A549 (cell line): Measurements from ENCODE around the gene MLPH. TPM values are rescaled to one million over a fixed set of nuclear protein-coding genes. Genes with fewer than 3 reads are reported as not detected.
A peak's percentile ranks its signal among the peaks of the same experiment; 100 is the strongest.

Source experiments
- ATAC-seq, 2 experiments: fragments of 200-7000 bp in 1 of 2; fragments of >200 bp in 1 of 2; cut with Nextera tagmentation in 1 of 2; cut with Tn5 transposase in 1 of 2; 3 replicates each; pipeline versions ENCODE4 v1.8.0 to v1.9.1; 2018 to 2020; ENCODE audit warnings: mild to moderate bottlenecking in 1 of 2, moderate library complexity in 1 of 2
- CTCF ChIA-PET: fragments of 300-600 bp; sonication (Branson Sonifier 250); formaldehyde crosslinking; extraction: SDS; loops from one replicate; lab custom pipeline; 2021; ENCODE audit warnings: antibody characterized with exemption, inconsistent platforms; lab: Yijun Ruan, JAX
- POLR2A ChIA-PET: fragments of 350-600 bp; formaldehyde crosslinking; extraction: SDS; loops from one replicate; lab custom pipeline; 2021; ENCODE audit warnings: antibody characterized with exemption, inconsistent platforms; lab: Yijun Ruan, JAX
- DNase-seq, 2 experiments: peaks; one replicate each; pipeline versions ENCODE4 v3.0.0 to v3.0.0-alpha.2; 2011 to 2016; ENCODE audit warnings: low read depth in 1 of 2, low spot score in 1 of 2
- FAIRE-seq: peaks from 2 replicates; lab custom pipeline; 2011; peaks lifted over from hg19 to GRCh38; lab: Jason Lieb, UNC
- H3K27ac ChIP-seq, 2 experiments: fragments of >200 bp; sonication (Bioruptor Twin); formaldehyde crosslinking; 3 replicates each; pipeline ENCODE4 v1.5.1; 2016 to 2017
- H3K4me1 ChIP-seq: fragments of >200 bp; sonication (Bioruptor Twin); formaldehyde crosslinking; 3 replicates; pipeline ENCODE4 v1.6.1; 2016
- H3K4me2 ChIP-seq: fragments of >200 bp; sonication (Bioruptor Twin); formaldehyde crosslinking; 3 replicates; pipeline ENCODE4 v1.6.1; 2016
- H3K4me3 ChIP-seq: fragments of >200 bp; sonication (Bioruptor Twin); formaldehyde crosslinking; 3 replicates; pipeline ENCODE4 v1.5.1; 2016
- H3K9me3 ChIP-seq: fragments of >200 bp; sonication (Bioruptor Twin); formaldehyde crosslinking; 3 replicates; pipeline ENCODE4 v1.6.1; 2016
- ATOH8 ChIP-seq: fragments of 250-450 bp; sonication (Bioruptor Pico); IDR thresholded peaks from 2 replicates; pipeline ENCODE4 v1.5.0; 2020; ENCODE audit warnings: low read depth, mild to moderate bottlenecking, moderate library complexity
- CBX2 ChIP-seq: fragments of 200-600 bp; sonication (generic); IDR thresholded peaks from 2 replicates; pipeline ENCODE4 v1.6.1; 2016; ENCODE audit warnings: low read depth, mild to moderate bottlenecking, borderline replicate concordance
- FOSB ChIP-seq: fragments of 250-450 bp; sonication (Bioruptor Pico); IDR thresholded peaks from 2 replicates; pipeline ENCODE4 v1.5.0; 2020; ENCODE audit warnings: mild to moderate bottlenecking, moderate library complexity
- HDAC2 ChIP-seq: fragments of 200-600 bp; sonication (generic); IDR thresholded peaks from 2 replicates; pipeline ENCODE4 v1.6.1; 2016
- HEYL ChIP-seq: fragments of 250-450 bp; sonication (Bioruptor Pico); IDR thresholded peaks from 2 replicates; pipeline ENCODE4 v1.8.0; 2021; ENCODE audit warnings: mild to moderate bottlenecking, moderate library complexity
- HOXA7 ChIP-seq: fragments of 250-450 bp; sonication (Bioruptor Pico); IDR thresholded peaks from 2 replicates; pipeline ENCODE4 v1.5.0; 2020; ENCODE audit warnings: mild to moderate bottlenecking, moderate library complexity
- JUN ChIP-seq, 2 experiments: fragments of >200 bp; sonication (Bioruptor Twin); formaldehyde crosslinking; IDR thresholded peaks; 2 replicates in 1 of 2; 3 replicates in 1 of 2; pipeline ENCODE4 v1.6.1; 2016 to 2017
- JUNB ChIP-seq: fragments of >200 bp; sonication (Bioruptor Twin); formaldehyde crosslinking; IDR thresholded peaks from 2 replicates; pipeline ENCODE4 v1.6.1; 2016
- KDM5A ChIP-seq: fragments of 200-600 bp; sonication (generic); IDR thresholded peaks from 2 replicates; pipeline ENCODE4 v1.6.1; 2016; ENCODE audit warnings: antibody characterized with exemption, mild to moderate bottlenecking
- MAZ ChIP-seq: fragments of 150-350 bp; IDR thresholded peaks from 2 replicates; pipeline ENCODE4 v1.6.1; 2014; ENCODE audit warnings: antibody characterized with exemption, low read depth, low read length, borderline replicate concordance
- NFE2L2 ChIP-seq: fragments of 150-350 bp; conservative IDR thresholded peaks from 2 replicates; pipeline ENCODE4 v1.6.1; 2014; ENCODE audit warnings: low read length
- POLR2A ChIP-seq: IDR thresholded peaks from 2 replicates; pipeline ENCODE4 v1.6.1; 2012; ENCODE audit warnings: mild to moderate bottlenecking, low read length
- RAD21 ChIP-seq, 2 experiments: fragments of >200 bp in 1 of 2; sonication (Bioruptor Twin) in 1 of 2; formaldehyde crosslinking in 1 of 2; IDR thresholded peaks in 1 of 2; conservative IDR thresholded peaks in 1 of 2; 2 replicates in 1 of 2; 3 replicates in 1 of 2; pipeline ENCODE4 v1.6.1; 2012 to 2018; ENCODE audit warnings: inconsistent platforms in 1 of 2
- RARB ChIP-seq: fragments of 250-450 bp; sonication (Bioruptor Pico); IDR thresholded peaks from 2 replicates; pipeline ENCODE4 v1.8.0; 2021; ENCODE audit warnings: mild to moderate bottlenecking, moderate library complexity
- RCOR1 ChIP-seq: fragments of 150-350 bp; IDR thresholded peaks from 2 replicates; pipeline ENCODE4 v1.6.1; 2014; ENCODE audit warnings: antibody characterized with exemption, low read length, low read depth
- SMC3 ChIP-seq: fragments of >200 bp; sonication (Bioruptor Twin); formaldehyde crosslinking; IDR thresholded peaks from 3 replicates; pipeline ENCODE4 v1.6.1; 2018; ENCODE audit warnings: inconsistent platforms
- TP53 ChIP-seq: fragments of 250-450 bp; sonication (Bioruptor Pico); IDR thresholded peaks from 2 replicates; pipeline ENCODE4 v1.5.0; 2021; ENCODE audit warnings: mild to moderate bottlenecking, moderate library complexity
- ZC3H11A ChIP-seq: fragments of 450-650 bp; IDR thresholded peaks from 2 replicates; pipeline ENCODE4 v1.6.1; 2014; ENCODE audit warnings: antibody characterized with exemption, mild to moderate bottlenecking
- WGBS: methylation state at CpG from one replicate; pipeline ENCODE4 v1.1.6; 2017; ENCODE audit errors: missing lambda C conversion rate; 5-methylcytosine and 5-hydroxymethylcytosine counted together
- polyA plus RNA-seq, 4 experiments: library from polyadenylated mRNA; depleted of rRNA in 3 of 4; stranded (reverse); fragments of >200 nt; fragmentation: RNase III in 1 of 4; extraction: RNeasy Plus Mini Kit Qiagen cat#74134 plus additional on column Dnase treatment in 1 of 4; gene quantifications; 2 replicates in 3 of 4; 3 replicates in 1 of 4; pipeline ENCODE4 v1.2.3, GENCODE V29; 2011 to 2017
- TF ChIP-seq, protein P1 (sequence below): IDR thresholded peaks from 2 replicates; pipeline ENCODE4 v1.6.1; 2012
- TF ChIP-seq, protein P2 (sequence below): fragments of 150-350 bp; IDR thresholded peaks from 2 replicates; pipeline ENCODE4 v1.6.1; 2014; ENCODE audit warnings: low read depth, mild to moderate bottlenecking, low read length
- TF ChIP-seq, protein P3 (sequence below): IDR thresholded peaks from 2 replicates; pipeline ENCODE4 v1.6.1; 2012
- TF ChIP-seq, protein P4 (sequence below): fragments of 450-650 bp; IDR thresholded peaks from 2 replicates; pipeline ENCODE4 v1.6.1; 2014; ENCODE audit warnings: antibody characterized with exemption

Gene MLPH
- polyA plus RNA-seq, 2 of the 4 experiments (the other 2 are of a cell fraction): 218 to 350 TPM

DNA sequence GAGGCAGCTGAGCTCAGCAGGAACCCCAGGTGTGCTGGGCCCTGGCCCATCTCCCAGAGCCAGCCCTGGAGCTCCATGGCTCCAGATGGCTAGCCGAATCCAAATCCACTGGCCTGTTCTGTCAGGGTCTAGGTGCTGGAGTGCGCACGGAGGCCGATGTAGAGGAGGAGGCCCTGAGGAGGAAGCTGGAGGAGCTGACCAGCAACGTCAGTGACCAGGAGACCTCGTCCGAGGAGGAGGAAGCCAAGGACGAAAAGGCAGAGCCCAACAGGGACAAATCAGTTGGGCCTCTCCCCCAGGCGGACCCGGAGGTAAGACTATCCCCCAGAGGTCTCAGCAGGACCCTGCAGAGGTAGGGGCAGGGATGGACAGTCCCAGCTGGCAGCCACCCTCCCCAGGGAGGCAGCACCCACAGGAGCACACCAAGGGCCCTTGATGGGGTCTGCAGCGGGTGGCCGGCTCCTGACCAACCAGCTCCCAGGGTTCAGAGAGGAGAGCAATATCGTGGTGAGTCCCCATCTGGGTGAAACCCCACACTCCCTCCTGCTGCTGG lies 53.2 kb downstream of the MLPH start:
- ChIA-PET POLR2A (interaction anchor here (1.3 kb wide), 1 partner anchor 28 kb away, joined by 4 read pairs; no protein-coding TSS in a partner anchor), CTCF (interaction anchor here (1.0 to 4.5 kb wide), 7 partner anchors 8 to 69 kb away, joined by 3 to 26 read pairs (median 9); no protein-coding TSS in a partner anchor)
- peak overlapping the region; percentile 33; the same call in 2 of the 3 replicates for H3K4me2 ChIP-seq
- no peak for DNase-seq
- peaks cover 47% of the 10 kb centered on the region for H3K4me1 ChIP-seq
- no peaks in the 10 kb centered on the region for H3K9me3 ChIP-seq
- ATAC-seq: peak; percentile 16 to 28; a peak in 4 of 6 replicates
- TF ChIP-seq MAZ: no peak
- TF ChIP-seq, protein P1, sequence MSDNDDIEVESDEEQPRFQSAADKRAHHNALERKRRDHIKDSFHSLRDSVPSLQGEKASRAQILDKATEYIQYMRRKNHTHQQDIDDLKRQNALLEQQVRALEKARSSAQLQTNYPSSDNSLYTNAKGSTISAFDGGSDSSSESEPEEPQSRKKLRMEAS: no peak
- TF ChIP-seq KDM5A: no peak
- TF ChIP-seq, protein P2, sequence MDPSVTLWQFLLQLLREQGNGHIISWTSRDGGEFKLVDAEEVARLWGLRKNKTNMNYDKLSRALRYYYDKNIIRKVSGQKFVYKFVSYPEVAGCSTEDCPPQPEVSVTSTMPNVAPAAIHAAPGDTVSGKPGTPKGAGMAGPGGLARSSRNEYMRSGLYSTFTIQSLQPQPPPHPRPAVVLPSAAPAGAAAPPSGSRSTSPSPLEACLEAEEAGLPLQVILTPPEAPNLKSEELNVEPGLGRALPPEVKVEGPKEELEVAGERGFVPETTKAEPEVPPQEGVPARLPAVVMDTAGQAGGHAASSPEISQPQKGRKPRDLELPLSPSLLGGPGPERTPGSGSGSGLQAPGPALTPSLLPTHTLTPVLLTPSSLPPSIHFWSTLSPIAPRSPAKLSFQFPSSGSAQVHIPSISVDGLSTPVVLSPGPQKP: no peak
- no peak for TF ChIP-seq JUNB
- no peak for TF ChIP-seq RCOR1
- TF ChIP-seq HOXA7: 0 out of 2 replicates have a peak, but pooled peaks have one; percentile 36
- 0 out of 2 replicates have a peak, but pooled peaks have one; percentile 58 for TF ChIP-seq FOSB (CRISPR knock-in tag)
- WGBS: 95% methylated on average over 12 of the region's 13 CpGs
- peak overlapping the region; percentile 50 to 70; a peak in 5 of 6 replicates for H3K27ac ChIP-seq
- no peak overlapping the region for H3K4me3 ChIP-seq
- FAIRE-seq: no peak

DNA sequence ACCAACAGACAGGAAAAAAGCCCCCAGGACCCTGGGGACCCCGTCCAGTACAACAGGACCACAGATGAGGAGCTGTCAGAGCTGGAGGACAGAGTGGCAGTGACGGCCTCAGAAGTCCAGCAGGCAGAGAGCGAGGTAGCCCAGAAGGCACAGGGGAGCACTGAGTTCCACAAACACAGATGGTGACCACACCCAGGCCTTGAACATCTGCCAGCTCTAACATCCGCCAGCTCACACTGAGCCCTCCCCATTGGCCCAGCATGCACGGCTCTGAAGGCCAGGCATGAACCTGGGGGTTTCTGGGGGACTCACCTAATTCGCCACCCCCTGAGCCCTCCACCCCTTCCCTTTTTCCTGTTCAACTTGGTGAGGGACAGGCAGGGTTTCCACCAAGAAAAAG lies 53.8 kb downstream of the MLPH start:
- Histone ChIP-seq H3K4me1 (peaks cover 47% of the 10 kb centered on the region), H3K27ac (peak overlapping the region; percentile 50 to 70; a peak in 5 of 6 replicates), H3K4me2 (peak overlapping the region; percentile 33; the same call in 2 of the 3 replicates), H3K4me3 (no peak overlapping the region), H3K9me3 (no peaks in the 10 kb centered on the region)
- no peak for FAIRE-seq
- TF ChIP-seq, protein P3, sequence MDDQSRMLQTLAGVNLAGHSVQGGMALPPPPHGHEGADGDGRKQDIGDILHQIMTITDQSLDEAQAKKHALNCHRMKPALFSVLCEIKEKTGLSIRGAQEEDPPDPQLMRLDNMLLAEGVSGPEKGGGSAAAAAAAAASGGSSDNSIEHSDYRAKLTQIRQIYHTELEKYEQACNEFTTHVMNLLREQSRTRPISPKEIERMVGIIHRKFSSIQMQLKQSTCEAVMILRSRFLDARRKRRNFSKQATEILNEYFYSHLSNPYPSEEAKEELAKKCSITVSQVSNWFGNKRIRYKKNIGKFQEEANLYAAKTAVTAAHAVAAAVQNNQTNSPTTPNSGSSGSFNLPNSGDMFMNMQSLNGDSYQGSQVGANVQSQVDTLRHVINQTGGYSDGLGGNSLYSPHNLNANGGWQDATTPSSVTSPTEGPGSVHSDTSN: no peak
- no peak for TF ChIP-seq JUNB
- TF ChIP-seq HEYL (CRISPR knock-in tag): no peak
- no peak for TF ChIP-seq MAZ
- TF ChIP-seq ATOH8 (CRISPR knock-in tag): no peak
- TF ChIP-seq HDAC2: no peak
- TF ChIP-seq SMC3: no peak
- TF ChIP-seq POLR2A: no peak
- TF ChIP-seq RAD21 (conservative IDR thresholded peaks at IDR 0.05 in 1 of 2, IDR thresholded peaks at IDR 0.05 in 1 of 2): no peak
- TF ChIP-seq, protein P1: no peak
- TF ChIP-seq NFE2L2: no peak
- TF ChIP-seq, protein P2: no peak
- no peak for TF ChIP-seq JUN (IDR thresholded peaks at IDR 0.05)
- TF ChIP-seq KDM5A: no peak
- no peak for TF ChIP-seq CBX2
- TF ChIP-seq RARB (CRISPR knock-in tag): no peak
- no peak for TF ChIP-seq TP53 (CRISPR knock-in tag)
- no peak for TF ChIP-seq ZC3H11A
- TF ChIP-seq, protein P4, sequence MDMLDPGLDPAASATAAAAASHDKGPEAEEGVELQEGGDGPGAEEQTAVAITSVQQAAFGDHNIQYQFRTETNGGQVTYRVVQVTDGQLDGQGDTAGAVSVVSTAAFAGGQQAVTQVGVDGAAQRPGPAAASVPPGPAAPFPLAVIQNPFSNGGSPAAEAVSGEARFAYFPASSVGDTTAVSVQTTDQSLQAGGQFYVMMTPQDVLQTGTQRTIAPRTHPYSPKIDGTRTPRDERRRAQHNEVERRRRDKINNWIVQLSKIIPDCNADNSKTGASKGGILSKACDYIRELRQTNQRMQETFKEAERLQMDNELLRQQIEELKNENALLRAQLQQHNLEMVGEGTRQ: no peak
- ATAC-seq: peak; percentile 10 to 49; a peak in 5 of 6 replicates
- DNase-seq: peak in 1 of 2 experiments; percentile 42
- ChIA-PET CTCF (interaction anchor here (1.0 to 4.5 kb wide), 6 partner anchors 9 to 70 kb away, joined by 3 to 26 read pairs (median 10); no protein-coding TSS in a partner anchor), POLR2A (no interaction called here)
- WGBS: 55% methylated on average over 5 of the region's 6 CpGs
